Sigmoid colon (tissue), 6 donors: Measurements from ENCODE around the gene SMIM45.
"Not testable (repeated sequence)": the region's sequence is repeated elsewhere in the genome, so short reads cannot be mapped to it uniquely, and the experiment has no call there.

ENCODE experiments used
- DNase-seq: peaks from one replicate; pipeline ENCODE4 v3.0.0-alpha.2; 2019
- H3K27ac ChIP-seq, 4 donors: fragments of 200-600 bp; sonication (generic); one replicate each; pipeline ENCODE4 v1.5.1; 2016 to 2019; ENCODE audit warnings: mild to moderate bottlenecking in 1 of 4
- H3K27me3 ChIP-seq, 3 donors: fragments of 200-600 bp; sonication (generic); one replicate each; pipeline ENCODE4 v1.5.1; 2019; ENCODE audit warnings: mild to moderate bottlenecking in 1 of 3
- H3K36me3 ChIP-seq, 4 donors: fragments of 200-600 bp; sonication (generic); one replicate each; pipeline ENCODE4 v1.5.1; 2016 to 2019
- H3K4me1 ChIP-seq, 4 donors: fragments of 200-600 bp; sonication (generic); one replicate each; pipeline ENCODE4 v1.5.1; 2017 to 2019
- H3K4me3 ChIP-seq, 4 donors: fragments of 200-600 bp; sonication (generic); one replicate each; pipeline ENCODE4 v1.5.1; 2017 to 2019; ENCODE audit warnings: mild to moderate bottlenecking in 2 of 4, moderate library complexity in 1 of 4
- H3K9me3 ChIP-seq, 4 donors: fragments of 200-600 bp in 3 of 4; sonication (generic) in 3 of 4; one replicate each; pipeline versions ENCODE4 v1.5.1 to v1.6.1; 2013 to 2019
- CTCF ChIP-seq, 4 experiments: fragments of 450-650 bp in 3 of 4; fragments of 200-600 bp in 1 of 4; IDR thresholded peaks; one replicate each; pipeline ENCODE4 v1.5.1; 2016 to 2019; ENCODE audit warnings: antibody characterized with exemption in 4 of 4, mild to moderate bottlenecking in 3 of 4, moderate library complexity in 2 of 4
- EP300 ChIP-seq, 4 donors: sonication (generic); formaldehyde crosslinking; IDR thresholded peaks; one replicate each; pipeline ENCODE4 v1.6.1; 2017; ENCODE audit warnings: antibody characterized with exemption in 4 of 4
- POLR2A ChIP-seq, 2 donors: fragments of 450-650 bp; IDR thresholded peaks; one replicate each; pipeline ENCODE4 v1.6.1; 2016; ENCODE audit warnings: antibody characterized with exemption in 2 of 2, mild to moderate bottlenecking in 2 of 2, moderate library complexity in 2 of 2
- POLR2AphosphoS5 ChIP-seq, 4 donors: sonication (generic); formaldehyde crosslinking; IDR thresholded peaks; one replicate each; pipeline ENCODE4 v1.6.1; 2017; ENCODE audit warnings: antibody characterized with exemption in 4 of 4
- WGBS, 2 donors: extraction: QIAGEN DNeasy Blood & Tissue Kit; methylation state at CpG; one replicate each; pipeline ENCODE4 v1.1.7; 2013; 5-methylcytosine and 5-hydroxymethylcytosine counted together
- intact Hi-C: fragments of 100-400 bp; cut with DNase I; formaldehyde crosslinking; loops from one replicate; pipeline ENCODE4 v1.15.1; 2023
- donor health status: healthy with polysubstance abuse.
- donor health status: healthy.

SMIM45 gene

GRCh38 chr22:41948142-41948541, 3.8 kb upstream of the SMIM45 start:
- no peak for TF ChIP-seq POLR2AphosphoS5 (IDR thresholded peaks at IDR 0.05)
- TF ChIP-seq POLR2A (IDR thresholded peaks at IDR 0.05) = no peak
- TF ChIP-seq CTCF (IDR thresholded peaks at IDR 0.05) = no peak
- no peak for TF ChIP-seq EP300 (IDR thresholded peaks at IDR 0.05)
- intact Hi-C loops = no loop called here
- 89 to 93% methylated on average over 2 of the region's 2 CpGs for WGBS, 2 donors

GRCh38 chr22:41948928-41949296, 3.0 kb upstream of the SMIM45 start:
- H3K27me3 ChIP-seq, H3K4me3 ChIP-seq, intact Hi-C loops, DNase-seq, H3K27ac ChIP-seq, H3K36me3 ChIP-seq, H3K9me3 ChIP-seq: not testable (repeated sequence)
- 86 to 98% methylated on average over 8 of the region's 8 CpGs for WGBS, 2 donors
- H3K4me1 ChIP-seq = peaks cover 0 to 17% (median 11%) of the 10 kb centered on the region in 4 donors

More at GRCh38 chr22:41948142-41948541, 3.8 kb upstream of the SMIM45 start:
- no peak for DNase-seq
- H3K9me3 ChIP-seq = no peaks in the 10 kb centered on the region
- no peaks in the 10 kb centered on the region for H3K36me3 ChIP-seq
- no peak overlapping the region for H3K4me3 ChIP-seq
- H3K27ac ChIP-seq = no peak overlapping the region
- H3K27me3 ChIP-seq = no peaks in the 10 kb centered on the region
- H3K4me1 ChIP-seq = peaks cover 0 to 17% (median 11%) of the 10 kb centered on the region in 4 donors

DNA sequence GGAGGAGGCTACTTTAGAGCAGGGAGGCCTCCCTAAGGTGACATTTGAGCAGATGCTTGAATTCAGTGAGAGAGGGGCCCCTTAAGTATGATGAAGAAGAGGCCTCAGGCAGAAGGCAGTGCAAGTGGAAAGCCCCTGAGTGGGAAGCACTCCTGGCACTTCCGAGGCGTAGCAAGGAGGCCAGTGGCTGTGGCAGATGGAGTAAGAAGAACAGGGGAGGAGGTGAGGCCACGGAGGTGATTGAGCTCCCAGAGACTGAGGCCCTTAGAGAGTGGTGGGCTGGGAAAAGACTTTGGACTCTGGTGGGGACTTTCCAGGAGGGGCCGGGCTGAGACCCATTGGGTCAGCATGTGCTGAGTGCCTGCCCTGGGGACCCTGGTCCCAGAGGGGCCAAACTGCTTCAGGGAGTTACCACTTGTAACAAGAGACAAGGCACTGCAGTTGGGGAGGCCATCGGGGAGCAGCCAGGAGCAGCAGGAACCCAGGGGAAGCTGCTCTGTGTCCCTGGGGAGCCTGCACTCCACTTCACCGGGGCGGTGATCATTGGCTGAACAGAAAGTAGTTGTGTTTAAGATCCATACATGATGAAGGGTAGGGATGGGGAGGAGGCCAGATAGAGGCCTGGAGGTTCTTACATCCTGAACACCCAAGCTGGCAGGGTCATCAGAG, 2.5 kb upstream of the SMIM45 start:
- Histone ChIP-seq H3K27me3 (no peaks in the 10 kb centered on the region), H3K9me3 (no peaks in the 10 kb centered on the region), H3K4me3 (no peak overlapping the region), H3K4me1 (peaks cover 0 to 17% (median 11%) of the 10 kb centered on the region in 4 donors), H3K27ac (no peak overlapping the region), H3K36me3 (no peaks in the 10 kb centered on the region)
- WGBS, 2 donors = 81 to 91% methylated on average over 7 of the region's 7 CpGs
- no peak for TF ChIP-seq POLR2AphosphoS5 (IDR thresholded peaks at IDR 0.05)
- TF ChIP-seq EP300 (IDR thresholded peaks at IDR 0.05) = no peak
- no peak for DNase-seq
- intact Hi-C loops = no loop called here

DNA sequence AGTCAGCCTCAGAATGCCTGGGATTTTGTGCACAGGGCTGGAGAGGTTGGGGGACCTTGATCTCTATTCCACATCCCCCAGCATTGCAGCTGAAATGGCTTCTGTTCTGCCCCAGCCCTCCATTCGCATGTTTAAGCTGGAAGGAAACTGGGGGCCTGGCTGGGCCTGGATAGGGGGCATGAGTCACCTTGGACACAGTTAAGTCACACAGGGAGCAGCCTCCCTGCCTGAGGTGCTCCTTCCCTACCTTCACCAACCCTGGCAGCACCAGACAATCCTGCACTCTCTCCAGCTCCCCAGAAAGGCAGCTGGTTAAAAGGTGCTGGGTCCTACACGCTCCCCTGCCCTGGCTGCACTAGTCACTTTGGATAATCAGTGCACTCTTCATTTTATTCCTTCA, 763 bp downstream of the SMIM45 start:
- H3K4me1 ChIP-seq = peaks cover 0 to 6% (median 4%) of the 10 kb centered on the region in 4 donors
- H3K36me3 ChIP-seq = no peaks in the 10 kb centered on the region
- no peak for DNase-seq
- intact Hi-C loops = no loop called here
- peaks cover 1 to 7% (median 4%) of the 10 kb centered on the region in 3 donors for H3K27me3 ChIP-seq
- no peaks in the 10 kb centered on the region for H3K9me3 ChIP-seq
- H3K27ac ChIP-seq = no peak overlapping the region
- no peak overlapping the region for H3K4me3 ChIP-seq
- TF ChIP-seq CTCF (IDR thresholded peaks at IDR 0.05) (no peak), POLR2AphosphoS5 (IDR thresholded peaks at IDR 0.05) (no peak), EP300 (IDR thresholded peaks at IDR 0.05) (no peak)
- WGBS, 2 donors = 89 to 94% methylated on average over 2 of the region's 2 CpGs

DNA sequence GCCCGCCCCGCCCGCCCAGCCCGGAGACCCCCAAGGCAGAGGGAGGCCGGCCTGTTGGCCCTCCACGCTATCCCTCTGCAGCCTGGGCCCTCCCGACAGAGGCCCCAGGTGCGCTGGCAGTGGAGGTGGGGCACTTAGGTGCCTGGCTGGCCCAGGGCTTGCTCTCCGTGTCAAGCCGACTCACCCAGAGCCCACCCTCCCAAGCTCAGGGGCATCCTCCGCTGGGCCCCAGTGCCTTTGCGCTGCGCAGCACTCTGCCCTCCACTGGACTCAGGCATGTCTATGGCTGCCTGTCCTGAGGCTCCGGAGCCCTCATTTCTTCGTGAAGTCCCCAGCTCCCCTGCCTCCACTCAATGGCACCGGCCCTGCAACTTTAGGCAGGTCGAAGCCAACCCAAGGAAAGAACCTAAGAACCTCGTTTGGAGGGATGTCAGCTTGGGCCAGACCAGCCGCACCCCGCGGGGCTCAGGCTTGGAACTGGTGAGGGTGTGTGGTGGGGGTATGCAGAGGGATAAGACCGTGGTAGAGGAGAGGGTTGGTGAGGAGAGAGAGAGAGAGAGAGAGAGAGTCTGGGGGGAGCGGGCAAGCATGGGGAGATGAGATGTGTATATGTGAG, 6.1 kb downstream of the SMIM45 start:
- WGBS, 2 donors = 40 to 45% methylated on average over 23 of the region's 23 CpGs
- H3K36me3 ChIP-seq = no peaks in the 10 kb centered on the region
- peaks cover 6 to 12% (median 7%) of the 10 kb centered on the region in 3 donors for H3K27me3 ChIP-seq
- intact Hi-C loops = no loop called here
- no peaks in the 10 kb centered on the region for H3K9me3 ChIP-seq
- peak overlapping the region in 2 of 4 donors; percentile 24 to 30 for H3K4me3 ChIP-seq
- no peak for DNase-seq
- TF ChIP-seq POLR2AphosphoS5 (IDR thresholded peaks at IDR 0.05) (no peak), EP300 (IDR thresholded peaks at IDR 0.05) (no peak), POLR2A (IDR thresholded peaks at IDR 0.05) (no peak), CTCF (IDR thresholded peaks at IDR 0.05) (no peak)
- no peak overlapping the region for H3K27ac ChIP-seq
- peaks cover 0 to 12% (median 8%) of the 10 kb centered on the region in 4 donors for H3K4me1 ChIP-seq
